Mesothelial cell of epicardium (in vitro differentiated cells): Measurements from ENCODE around the gene NLRP10. TPM values are rescaled to one million over a fixed set of nuclear protein-coding genes. Genes with fewer than 3 reads are reported as not detected.

ENCODE experiments used
- DNase-seq, 2 experiments: peaks; one replicate each; pipeline ENCODE4 v3.0.0; 2021; ENCODE audit warnings: low spot score in 2 of 2; ENCODE audit not compliant: unreplicated experiment in 2 of 2
- H3K27ac Mint-ChIP-seq: 2 replicates; pipeline ENCODE4 v1.8.0; 2021; ENCODE audit warnings: mixed read lengths
- H3K27me3 Mint-ChIP-seq: 2 replicates; pipeline ENCODE4 v1.8.0; 2021; ENCODE audit warnings: low read depth, mixed read lengths
- H3K36me3 Mint-ChIP-seq: 2 replicates; pipeline ENCODE4 v1.8.0; 2021; ENCODE audit warnings: mixed read lengths
- H3K4me1 Mint-ChIP-seq: 2 replicates; pipeline ENCODE4 v1.8.0; 2021; ENCODE audit warnings: mixed read lengths
- H3K4me3 Mint-ChIP-seq: 2 replicates; pipeline ENCODE4 v1.8.0; 2021; ENCODE audit warnings: mild to moderate bottlenecking, moderate library complexity, mixed read lengths
- H3K9me3 Mint-ChIP-seq: 2 replicates; pipeline ENCODE4 v1.8.0; 2021; ENCODE audit warnings: mixed read lengths
- CTCF ChIP-seq: fragments of 200-600 bp; sonication (generic); IDR thresholded peaks from one replicate; pipeline ENCODE4 v1.5.0; 2021; ENCODE audit warnings: antibody characterized with exemption; ENCODE audit not compliant: unreplicated experiment
- total RNA-seq: library from RNA; stranded (reverse); gene quantifications from 3 replicates; pipeline ENCODE4 v1.2.1, GENCODE V29; 2021

The NLRP10 gene
- total RNA-seq, 1 donor from 2014 or later, result not detected

GRCh38 chr11:7964873-7965272 is 374 bp downstream of the NLRP10 start:
- TF ChIP-seq CTCF, result no peak
- no peak overlapping the region for H3K27ac Mint-ChIP-seq

GRCh38 chr11:7964261-7964660 is 986 bp downstream of the NLRP10 start:
- DNase-seq, result no peak
- H3K4me3 Mint-ChIP-seq, result no peak overlapping the region
- no peaks in the 10 kb centered on the region for H3K9me3 Mint-ChIP-seq
- H3K27me3 Mint-ChIP-seq, result no peaks in the 10 kb centered on the region
- H3K27ac Mint-ChIP-seq, result no peak overlapping the region
- H3K36me3 Mint-ChIP-seq, result no peaks in the 10 kb centered on the region
- H3K4me1 Mint-ChIP-seq, result peaks cover 16% of the 10 kb centered on the region
- TF ChIP-seq CTCF, result no peak

More at GRCh38 chr11:7964873-7965272, 374 bp downstream of the NLRP10 start:
- no peaks in the 10 kb centered on the region for H3K27me3 Mint-ChIP-seq
- peaks cover 22% of the 10 kb centered on the region for H3K4me1 Mint-ChIP-seq
- no peak for DNase-seq
- no peaks in the 10 kb centered on the region for H3K36me3 Mint-ChIP-seq
- H3K4me3 Mint-ChIP-seq, result no peak overlapping the region
- H3K9me3 Mint-ChIP-seq, result no peaks in the 10 kb centered on the region

- Mint-ChIP-seq H3K27ac (no peak overlapping the region), H3K27me3 (no peaks in the 10 kb centered on the region), H3K4me3 (no peak overlapping the region), H3K4me1 (no peaks in the 10 kb centered on the region), H3K36me3 (peaks cover 2% of the 10 kb centered on the region), H3K9me3 (peaks cover 4% of the 10 kb centered on the region)
- no peak for DNase-seq
- no peak for TF ChIP-seq CTCF
Observed at GRCh38 chr11:7955191-7955590, 10.1 kb downstream of the NLRP10 start.

- no peak for TF ChIP-seq CTCF
- H3K9me3 Mint-ChIP-seq, result no peaks in the 10 kb centered on the region
- no peak overlapping the region for H3K27ac Mint-ChIP-seq
- H3K4me3 Mint-ChIP-seq, result no peak overlapping the region
- no peaks in the 10 kb centered on the region for H3K36me3 Mint-ChIP-seq
- H3K27me3 Mint-ChIP-seq, result peaks cover 9% of the 10 kb centered on the region
- no peak for DNase-seq
- no peaks in the 10 kb centered on the region for H3K4me1 Mint-ChIP-seq
Observed at GRCh38 chr11:7949934-7950333, 15.3 kb downstream of the NLRP10 start.

- Mint-ChIP-seq H3K4me3 (no peak overlapping the region), H3K4me1 (no peaks in the 10 kb centered on the region), H3K27me3 (peaks cover 9% of the 10 kb centered on the region), H3K27ac (no peak overlapping the region), H3K9me3 (peaks cover 24% of the 10 kb centered on the region), H3K36me3 (peaks cover 3% of the 10 kb centered on the region)
- DNase-seq, result no peak
- no peak for TF ChIP-seq CTCF
Observed at GRCh38 chr11:7944123-7944522, 21.1 kb downstream of the NLRP10 start.

- Mint-ChIP-seq H3K9me3 (peaks cover 27% of the 10 kb centered on the region), H3K27me3 (no peaks in the 10 kb centered on the region)
- TF ChIP-seq CTCF, result no peak
Observed at GRCh38 chr11:7941608-7942007, 23.6 kb downstream of the NLRP10 start, which contains the start of gene OR10A3. Gene OR10A3 (minus strand): TSS chr11:7941708. CDS start chr11:7939520, 2,188 bp downstream.

More at GRCh38 chr11:7941608-7942007, 23.6 kb downstream of the NLRP10 start, which contains the start of gene OR10A3:
- DNase-seq, result no peak
- no peak within 1 kb of the TSS for H3K27ac Mint-ChIP-seq
- no peaks in the 10 kb centered on the region for H3K4me1 Mint-ChIP-seq
- H3K4me3 Mint-ChIP-seq, result no peak within 1 kb of the TSS
- peaks cover 3% of the 10 kb centered on the region for H3K36me3 Mint-ChIP-seq
